ENCODE results near the gene MGRN1. TPM values are rescaled to one million over a fixed set of nuclear protein-coding genes. Genes with fewer than 3 reads are reported as not detected.

The MGRN1 gene
- total and polyA plus RNA-seq, 2 donors (not counting 1 experiment from before 2014, with no cell fraction given) = 22.7 to 89.2 TPM

GRCh38 chr16:4624827-4625559, 367 bp downstream of the MGRN1 start:
- ChIA-PET POLR2A (interaction anchor here (0.6 to 3.1 kb wide), 3 partner anchors 10 to 746 kb away, joined by 3 to 33 read pairs (median 4); partner anchors contain the start of gene UBALD1), CTCF (interaction anchor here (0.7 to 4.6 kb wide), 10 partner anchors 10 to 222 kb away, joined by 3 to 50 read pairs (median 4); partner anchors contain the start of genes ANKS3, DNAAF8 and UBALD1)
- Histone ChIP-seq H3K27me3 (replicated peaks in 1 of 4; ENCODE audit: control extremely low read depth in 1 of 4, control insufficient read depth in 3 of 4, insufficient read depth in 4 of 4, low read length in 3 of 4) (no peaks in the 10 kb centered on the region), H2AFZ (ENCODE audit: insufficient read depth, low read depth, low read length, poor library complexity, severe bottlenecking) (peak overlapping the region; percentile 64), H3K4me3 (ENCODE audit: control extremely low read depth in 1 of 5, extremely low read depth in 1 of 5, insufficient read depth in 1 of 5, low read depth in 2 of 5, low read length in 4 of 5) (peak overlapping the region; percentile 67 to 90 (median 73)), H3K36me3 (replicated peaks in 1 of 2; ENCODE audit: control extremely low read depth in 1 of 2, control insufficient read depth in 1 of 2, extremely low read depth in 1 of 2, insufficient read depth in 2 of 2, low read length in 1 of 2) (no peaks in the 10 kb centered on the region), H3K4me1 (ENCODE audit: control insufficient read depth in 2 of 2, insufficient read depth in 2 of 2, low read length in 2 of 2) (peaks cover 18 to 27% of the 10 kb centered on the region in 2 donors), H3K9ac (ENCODE audit: low read length) (peak overlapping the region; percentile 96), H4K20me1 (ENCODE audit: control insufficient read depth, insufficient read depth, low read length, poor library complexity, severe bottlenecking) (peaks cover 17% of the 10 kb centered on the region), H3K4me2 (replicated peaks; ENCODE audit: low read depth, low read length, poor library complexity, severe bottlenecking) (peak overlapping the region; percentile 81), H3K27ac (ENCODE audit: low read length in 2 of 2) (peak overlapping the region; percentile 77 to 97), H3K9me3 (ENCODE audit: control extremely low read depth in 1 of 3, control insufficient read depth in 2 of 3, insufficient read depth in 1 of 3, low read length in 2 of 3) (no peaks in the 10 kb centered on the region), H3K79me2 (ENCODE audit: control insufficient read depth, insufficient read depth, low read length) (peaks cover 61% of the 10 kb centered on the region)
- Mint-ChIP-seq H3K27ac (peak overlapping the region; percentile 98), H3K4me1 (peaks cover 35% of the 10 kb centered on the region), H3K4me3 (peak overlapping the region; percentile 100), H3K9me3 (ENCODE audit: insufficient read depth) (no peaks in the 10 kb centered on the region), H3K27me3 (no peaks in the 10 kb centered on the region)
- ATAC-seq (ENCODE audit: low read depth) (peak; percentile 37), DNase-seq (peak; percentile 91)
- intact Hi-C loops (cut with micrococcal nuclease) = loop anchor here (1.0 to 10.0 kb wide), 12 partner anchors 9 to 350 kb away; partner anchors contain the start of genes ANKS3, CDIP1, CORO7 and DNAAF8
- under 1% methylated on average over 79 of the region's 80 CpGs for WGBS (ENCODE audit: insufficient coverage)
- TF ChIP-seq CTCF (IDR thresholded peaks at IDR 0.05) = no peak
- TF ChIP-seq EZH2 (IDR thresholded peaks at IDR 0.05; ENCODE audit: borderline replicate concordance, insufficient read depth, low read depth, low read length, poor library complexity, severe bottlenecking) = no peak

Data from B cell (primary cell).